OCI-LY1 (cell line): ENCODE results near the gene PDCD1LG2.

Experiments used
- H2AFZ ChIP-seq: fragments of 200-600 bp; sonication (generic), shearing (Covaris generic); 2 replicates; pipeline ENCODE4 v1.6.0; 2014; ENCODE audit warnings: antibody characterized with exemption, mild to moderate bottlenecking, low read length
- H3F3A ChIP-seq: fragments of 200-600 bp; sonication (generic), shearing (Covaris generic); 2 replicates; pipeline ENCODE4 v1.6.0; 2014; ENCODE audit warnings: mild to moderate bottlenecking, antibody characterized with exemption, low read length, moderate library complexity; ENCODE audit not compliant: insufficient read depth
- H3K27ac ChIP-seq: fragments of 200-600 bp; sonication (generic); 2 replicates; pipeline ENCODE4 v1.5.1; 2014; ENCODE audit warnings: low read length, mixed run types, mild to moderate bottlenecking, low read depth; ENCODE audit not compliant: poor library complexity, severe bottlenecking
- H3K27me3 ChIP-seq: fragments of 200-600 bp; sonication (generic); 2 replicates; pipeline ENCODE4 v1.6.0; 2014; ENCODE audit warnings: antibody characterized with exemption, mild to moderate bottlenecking, low read length, moderate library complexity; ENCODE audit not compliant: insufficient read depth
- H3K36me3 ChIP-seq: fragments of 200-600 bp; sonication (generic); 2 replicates; pipeline ENCODE4 v1.6.1; 2014; ENCODE audit warnings: mild to moderate bottlenecking, antibody characterized with exemption, low read length, moderate library complexity, mixed read lengths; ENCODE audit not compliant: insufficient read depth
- H3K4me1 ChIP-seq: fragments of 200-600 bp; sonication (generic); 2 replicates; pipeline ENCODE4 v1.5.1; 2014; ENCODE audit warnings: mild to moderate bottlenecking, low read length, moderate library complexity; ENCODE audit not compliant: insufficient read depth, severe bottlenecking
- H3K4me2 ChIP-seq: fragments of 200-600 bp; sonication (generic), shearing (Covaris generic); 2 replicates; pipeline ENCODE4 v1.6.1; 2014; ENCODE audit warnings: low read length
- H3K4me3 ChIP-seq: fragments of 200-600 bp; sonication (generic); 2 replicates; pipeline ENCODE4 v1.5.1; 2014; ENCODE audit warnings: low read length, low read depth, mild to moderate bottlenecking, mixed read lengths; ENCODE audit not compliant: poor library complexity, severe bottlenecking
- H3K79me2 ChIP-seq: fragments of 200-600 bp; shearing (Covaris generic); 2 replicates; pipeline ENCODE4 v1.6.1; 2016; ENCODE audit warnings: mixed run types, low read length, mixed read lengths; ENCODE audit not compliant: insufficient read depth
- H3K9ac ChIP-seq: fragments of 200-600 bp; sonication (generic), shearing (Covaris generic); 2 replicates; pipeline ENCODE4 v1.6.1; 2014; ENCODE audit warnings: mild to moderate bottlenecking, low read length, mixed read lengths
- H3K9me2 ChIP-seq: fragments of 200-600 bp; sonication (generic), shearing (Covaris generic); 2 replicates; pipeline ENCODE4 v1.6.1; 2014; ENCODE audit warnings: low read depth, mild to moderate bottlenecking, low read length, mixed read lengths
- H3K9me3 ChIP-seq: fragments of 200-600 bp; shearing (Covaris generic); 2 replicates; pipeline ENCODE4 v1.6.1; 2014; ENCODE audit warnings: low read length, mixed read lengths
- H4K20me1 ChIP-seq: fragments of 200-600 bp; sonication (generic), shearing (Covaris generic); 2 replicates; pipeline ENCODE4 v1.6.0; 2016; ENCODE audit warnings: mild to moderate bottlenecking, low read length; ENCODE audit not compliant: insufficient read depth
- EZH2 ChIP-seq: fragments of 200-600 bp; sonication (generic), shearing (Covaris generic); IDR thresholded peaks from 2 replicates; pipeline ENCODE4 v1.8.0; 2017; ENCODE audit warnings: borderline replicate concordance, mixed run types, mild to moderate bottlenecking, antibody characterized with exemption, low read length, moderate library complexity, mixed read lengths
- TF ChIP-seq, protein P1 (sequence below): fragments of 200-600 bp; sonication (generic), shearing (Covaris generic); IDR thresholded peaks from 2 replicates; pipeline ENCODE4 v1.5.1; 2017; ENCODE audit warnings: mild to moderate bottlenecking, antibody characterized with exemption, low read length, moderate library complexity, mixed read lengths

The PDCD1LG2 gene

DNA sequence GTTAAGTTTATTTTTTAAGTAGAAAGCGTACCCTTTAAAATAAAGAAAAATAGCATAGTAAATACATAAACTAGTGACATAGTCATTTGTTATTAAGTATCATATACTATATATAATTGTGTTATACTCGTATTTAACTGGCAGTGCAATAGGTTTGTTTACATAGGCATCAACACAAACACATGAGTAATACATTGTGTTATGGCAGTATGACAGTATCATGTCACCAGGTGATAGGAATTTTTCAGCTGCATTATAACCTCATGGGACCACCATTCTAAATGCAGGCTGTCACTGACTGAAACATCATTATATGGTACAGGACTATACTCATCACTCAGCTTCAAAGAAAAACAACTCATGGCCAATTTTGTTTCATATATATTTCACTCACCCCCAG, 110.2 kb downstream of the PDCD1LG2 start:
- Histone ChIP-seq H3K4me2 (no peak overlapping the region), H3K9me3 (no peaks in the 10 kb centered on the region), H3K4me1 (peaks cover 42% of the 10 kb centered on the region), H3K9ac (no peak overlapping the region), H3K79me2 (peaks cover 41% of the 10 kb centered on the region), H3K27me3 (no peaks in the 10 kb centered on the region), H3K36me3 (peaks cover 17% of the 10 kb centered on the region; the same call in 1 of the 2 replicates), H3F3A (no peaks in the 10 kb centered on the region), H2AFZ (no peak overlapping the region), H3K4me3 (no peak overlapping the region), H4K20me1 (no peaks in the 10 kb centered on the region), H3K9me2 (no peaks in the 10 kb centered on the region), H3K27ac (no peak overlapping the region)
- TF ChIP-seq EZH2, result no peak
- TF ChIP-seq, protein P1, sequence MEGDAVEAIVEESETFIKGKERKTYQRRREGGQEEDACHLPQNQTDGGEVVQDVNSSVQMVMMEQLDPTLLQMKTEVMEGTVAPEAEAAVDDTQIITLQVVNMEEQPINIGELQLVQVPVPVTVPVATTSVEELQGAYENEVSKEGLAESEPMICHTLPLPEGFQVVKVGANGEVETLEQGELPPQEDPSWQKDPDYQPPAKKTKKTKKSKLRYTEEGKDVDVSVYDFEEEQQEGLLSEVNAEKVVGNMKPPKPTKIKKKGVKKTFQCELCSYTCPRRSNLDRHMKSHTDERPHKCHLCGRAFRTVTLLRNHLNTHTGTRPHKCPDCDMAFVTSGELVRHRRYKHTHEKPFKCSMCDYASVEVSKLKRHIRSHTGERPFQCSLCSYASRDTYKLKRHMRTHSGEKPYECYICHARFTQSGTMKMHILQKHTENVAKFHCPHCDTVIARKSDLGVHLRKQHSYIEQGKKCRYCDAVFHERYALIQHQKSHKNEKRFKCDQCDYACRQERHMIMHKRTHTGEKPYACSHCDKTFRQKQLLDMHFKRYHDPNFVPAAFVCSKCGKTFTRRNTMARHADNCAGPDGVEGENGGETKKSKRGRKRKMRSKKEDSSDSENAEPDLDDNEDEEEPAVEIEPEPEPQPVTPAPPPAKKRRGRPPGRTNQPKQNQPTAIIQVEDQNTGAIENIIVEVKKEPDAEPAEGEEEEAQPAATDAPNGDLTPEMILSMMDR, result no peak
